Measurements from ENCODE around the gene GRAMD1C.

The GRAMD1C gene

DNA sequence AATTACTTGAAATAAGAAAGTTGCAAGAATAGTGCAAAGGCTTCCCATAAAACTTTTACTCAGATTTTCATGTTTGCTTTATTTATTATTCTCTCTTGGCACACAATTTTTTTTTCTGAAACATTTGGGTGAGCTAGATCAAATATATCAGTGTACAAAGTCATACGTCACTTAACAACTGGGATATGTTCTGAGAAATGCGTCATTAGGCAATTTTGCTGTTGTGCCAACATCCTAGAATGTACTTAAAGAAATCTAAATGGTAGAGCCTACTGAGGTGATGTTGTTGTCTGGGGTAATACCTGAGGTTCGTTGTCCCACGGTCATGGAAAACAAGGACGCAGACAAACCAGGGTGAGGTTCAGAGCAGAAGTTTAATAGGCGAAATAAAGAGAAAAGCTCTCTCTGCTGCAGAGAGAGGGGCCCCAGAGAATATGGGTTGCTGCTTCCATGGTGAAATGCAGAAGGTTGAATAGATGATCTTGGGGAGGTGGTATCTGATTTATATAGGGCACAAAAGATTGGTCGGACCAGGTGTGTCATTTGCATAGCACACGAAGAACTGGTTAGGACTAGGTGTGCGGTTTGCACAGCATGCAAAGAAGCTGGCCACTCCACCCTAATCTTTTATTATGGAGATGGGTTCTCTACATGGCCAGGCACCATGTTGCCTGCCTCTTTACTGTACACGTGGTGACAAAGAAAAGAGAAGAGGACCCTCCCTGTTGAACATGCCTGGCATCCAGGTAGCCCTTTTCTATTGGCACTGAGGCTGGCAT lies 8.8 kb upstream of the GRAMD1C start:
- Histone ChIP-seq H3K27ac (peak overlapping the region; percentile 34), H3K36me3 (replicated peaks) (no peaks in the 10 kb centered on the region), H3K4me3 (ENCODE audit: low read depth, low read length) (no peak overlapping the region), H3K27me3 (replicated peaks) (no peaks in the 10 kb centered on the region)
- DNase-seq: no peak
- in situ Hi-C loops (cut with HindIII; ENCODE audit: low pct_ligation_motif_present, low sequenced_read_pairs): no loop called here
- TF ChIP-seq, protein P1, sequence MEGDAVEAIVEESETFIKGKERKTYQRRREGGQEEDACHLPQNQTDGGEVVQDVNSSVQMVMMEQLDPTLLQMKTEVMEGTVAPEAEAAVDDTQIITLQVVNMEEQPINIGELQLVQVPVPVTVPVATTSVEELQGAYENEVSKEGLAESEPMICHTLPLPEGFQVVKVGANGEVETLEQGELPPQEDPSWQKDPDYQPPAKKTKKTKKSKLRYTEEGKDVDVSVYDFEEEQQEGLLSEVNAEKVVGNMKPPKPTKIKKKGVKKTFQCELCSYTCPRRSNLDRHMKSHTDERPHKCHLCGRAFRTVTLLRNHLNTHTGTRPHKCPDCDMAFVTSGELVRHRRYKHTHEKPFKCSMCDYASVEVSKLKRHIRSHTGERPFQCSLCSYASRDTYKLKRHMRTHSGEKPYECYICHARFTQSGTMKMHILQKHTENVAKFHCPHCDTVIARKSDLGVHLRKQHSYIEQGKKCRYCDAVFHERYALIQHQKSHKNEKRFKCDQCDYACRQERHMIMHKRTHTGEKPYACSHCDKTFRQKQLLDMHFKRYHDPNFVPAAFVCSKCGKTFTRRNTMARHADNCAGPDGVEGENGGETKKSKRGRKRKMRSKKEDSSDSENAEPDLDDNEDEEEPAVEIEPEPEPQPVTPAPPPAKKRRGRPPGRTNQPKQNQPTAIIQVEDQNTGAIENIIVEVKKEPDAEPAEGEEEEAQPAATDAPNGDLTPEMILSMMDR (IDR thresholded peaks at IDR 0.05; ENCODE audit: low read depth, low read length, missing control alignments): no peak

DNA sequence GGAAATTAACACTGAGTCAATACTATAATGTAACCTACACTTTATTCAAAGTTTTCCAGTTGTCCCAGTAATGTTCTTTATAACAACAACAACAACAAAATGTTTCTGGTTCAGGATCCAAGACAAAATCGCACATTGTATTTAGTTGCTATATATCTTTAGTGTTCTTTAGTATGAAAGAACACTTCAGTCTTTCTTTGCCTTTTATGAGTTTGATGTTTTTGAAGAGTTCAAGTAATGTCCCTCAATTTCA lies 7.6 kb upstream of the GRAMD1C start:
- TF ChIP-seq, protein P1 (IDR thresholded peaks at IDR 0.05; ENCODE audit: low read depth, low read length, missing control alignments): no peak
- in situ Hi-C loops (cut with HindIII; ENCODE audit: low pct_ligation_motif_present, low sequenced_read_pairs): no loop called here
- DNase-seq: no peak
- Histone ChIP-seq H3K36me3 (replicated peaks) (no peaks in the 10 kb centered on the region), H3K4me3 (ENCODE audit: low read depth, low read length) (no peak overlapping the region), H3K27me3 (replicated peaks) (no peaks in the 10 kb centered on the region), H3K27ac (peak overlapping the region; percentile 28)

DNA sequence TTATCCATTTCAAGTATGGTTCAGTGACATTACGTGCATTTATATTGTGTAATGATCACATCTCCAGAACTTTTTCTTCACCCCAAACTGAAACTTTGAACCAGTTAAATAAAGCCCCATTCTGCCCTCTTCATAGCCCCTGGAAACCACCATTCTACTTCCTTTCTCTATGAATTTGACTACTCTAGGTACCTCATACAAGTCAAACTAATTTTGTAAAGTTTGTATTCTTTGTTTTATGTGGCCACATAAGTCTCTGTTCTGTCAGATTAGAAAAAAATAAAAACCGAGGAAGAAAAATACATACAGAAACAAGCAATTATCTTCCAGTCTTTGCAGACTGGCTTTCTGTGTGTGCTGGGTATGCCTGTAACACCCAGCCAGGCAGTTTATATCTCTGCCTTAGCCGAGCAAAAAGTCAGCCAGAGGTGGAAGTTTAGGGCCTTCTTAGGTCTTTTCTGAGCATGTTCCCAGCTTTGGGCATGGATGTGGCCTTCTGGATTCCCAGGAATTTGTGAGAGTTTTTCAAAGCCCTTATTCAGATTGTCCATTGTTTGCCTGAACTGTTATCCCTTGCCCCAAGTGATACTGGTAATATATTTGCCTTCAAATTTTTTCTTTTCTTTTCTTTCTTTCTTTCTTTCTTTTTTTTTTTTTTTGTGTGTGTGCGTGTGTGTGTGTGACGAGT lies 6.0 kb upstream of the GRAMD1C start:
- H3K36me3 ChIP-seq (replicated peaks): no peaks in the 10 kb centered on the region
- in situ Hi-C loops (cut with HindIII; ENCODE audit: low pct_ligation_motif_present, low sequenced_read_pairs): no loop called here
- no peaks in the 10 kb centered on the region for H3K27me3 ChIP-seq (replicated peaks)
- DNase-seq: no peak
- no peak overlapping the region for H3K4me3 ChIP-seq (ENCODE audit: low read depth, low read length)
- TF ChIP-seq, protein P1 (IDR thresholded peaks at IDR 0.05; ENCODE audit: low read depth, low read length, missing control alignments): no peak
- no peak overlapping the region for H3K27ac ChIP-seq

DNA sequence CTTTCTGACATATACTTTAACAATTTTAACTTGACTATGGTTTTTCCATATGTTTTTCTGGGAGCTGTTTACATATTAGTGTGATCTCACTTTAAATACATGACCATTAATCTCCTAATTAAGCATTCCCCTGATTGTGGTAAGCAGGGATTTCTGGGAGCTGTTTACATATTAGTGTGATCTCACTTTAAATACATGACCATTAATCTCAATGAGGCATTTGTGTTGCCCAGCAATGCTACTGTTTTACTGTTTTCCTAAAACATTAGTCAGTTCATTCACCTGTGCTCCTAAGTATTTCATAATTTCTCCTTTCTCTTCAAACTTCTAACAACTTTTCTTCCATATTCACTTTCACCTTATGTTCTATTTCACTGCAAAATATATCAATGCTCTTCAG lies 3.6 kb upstream of the GRAMD1C start:
- no peaks in the 10 kb centered on the region for H3K36me3 ChIP-seq (replicated peaks)

DNA sequence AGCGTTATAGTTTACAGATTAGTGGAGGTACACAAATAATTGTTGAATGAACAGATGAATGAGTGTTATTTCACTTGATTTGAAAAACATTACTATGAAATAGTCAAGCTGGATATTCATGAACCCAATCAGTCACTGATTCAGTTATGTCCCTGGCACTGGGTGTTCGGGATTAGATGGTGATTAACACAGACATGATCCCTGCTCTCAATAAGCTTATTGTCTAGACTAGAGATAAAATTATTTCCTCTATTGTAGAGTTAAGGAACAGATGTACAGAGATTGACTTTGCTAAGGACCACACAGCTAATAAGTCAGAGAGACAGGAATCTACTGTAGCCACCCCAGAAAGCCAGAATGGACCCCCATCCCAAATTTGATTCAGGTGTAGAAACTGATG lies 963 bp downstream of the GRAMD1C start:
- TF ChIP-seq, protein P1 (IDR thresholded peaks at IDR 0.05; ENCODE audit: low read depth, low read length, missing control alignments): no peak
- in situ Hi-C loops (cut with HindIII; ENCODE audit: low pct_ligation_motif_present, low sequenced_read_pairs): no loop called here
- DNase-seq: no peak
- H3K36me3 ChIP-seq (replicated peaks): no peaks in the 10 kb centered on the region
- no peaks in the 10 kb centered on the region for H3K27me3 ChIP-seq (replicated peaks)
- H3K27ac ChIP-seq: no peak overlapping the region
- peak overlapping the region; percentile 72 for H3K4me3 ChIP-seq (ENCODE audit: low read depth, low read length)

More for the DNA sequence above, 3.6 kb upstream of the GRAMD1C start:
- no peak for DNase-seq
- no peaks in the 10 kb centered on the region for H3K27me3 ChIP-seq (replicated peaks)
- H3K4me3 ChIP-seq (ENCODE audit: low read depth, low read length): no peak overlapping the region
- in situ Hi-C loops (cut with HindIII; ENCODE audit: low pct_ligation_motif_present, low sequenced_read_pairs): no loop called here
- TF ChIP-seq, protein P1 (IDR thresholded peaks at IDR 0.05; ENCODE audit: low read depth, low read length, missing control alignments): no peak
- H3K27ac ChIP-seq: no peak overlapping the region
